ENCODE data around the gene OR52E6.

DNA sequence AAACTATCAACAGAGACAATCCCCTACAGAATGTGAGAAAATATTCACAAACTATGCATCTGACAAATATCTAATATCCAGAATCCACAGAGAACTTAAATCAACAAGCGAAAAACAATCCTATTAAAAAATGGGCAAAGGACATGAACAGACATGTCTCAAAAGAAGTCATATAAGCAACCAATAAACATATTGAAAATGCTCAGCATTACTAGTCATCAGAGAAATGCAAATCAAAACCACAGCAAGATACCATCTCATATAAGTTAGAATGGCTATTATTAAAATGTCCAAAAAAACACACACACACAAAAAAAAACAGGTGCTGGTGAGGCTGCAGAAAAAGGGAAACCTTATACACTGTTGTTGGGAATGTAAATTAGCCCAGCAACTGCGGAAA, 24.1 kb upstream of the OR52E6 start:
- TF ChIP-seq, protein P1, sequence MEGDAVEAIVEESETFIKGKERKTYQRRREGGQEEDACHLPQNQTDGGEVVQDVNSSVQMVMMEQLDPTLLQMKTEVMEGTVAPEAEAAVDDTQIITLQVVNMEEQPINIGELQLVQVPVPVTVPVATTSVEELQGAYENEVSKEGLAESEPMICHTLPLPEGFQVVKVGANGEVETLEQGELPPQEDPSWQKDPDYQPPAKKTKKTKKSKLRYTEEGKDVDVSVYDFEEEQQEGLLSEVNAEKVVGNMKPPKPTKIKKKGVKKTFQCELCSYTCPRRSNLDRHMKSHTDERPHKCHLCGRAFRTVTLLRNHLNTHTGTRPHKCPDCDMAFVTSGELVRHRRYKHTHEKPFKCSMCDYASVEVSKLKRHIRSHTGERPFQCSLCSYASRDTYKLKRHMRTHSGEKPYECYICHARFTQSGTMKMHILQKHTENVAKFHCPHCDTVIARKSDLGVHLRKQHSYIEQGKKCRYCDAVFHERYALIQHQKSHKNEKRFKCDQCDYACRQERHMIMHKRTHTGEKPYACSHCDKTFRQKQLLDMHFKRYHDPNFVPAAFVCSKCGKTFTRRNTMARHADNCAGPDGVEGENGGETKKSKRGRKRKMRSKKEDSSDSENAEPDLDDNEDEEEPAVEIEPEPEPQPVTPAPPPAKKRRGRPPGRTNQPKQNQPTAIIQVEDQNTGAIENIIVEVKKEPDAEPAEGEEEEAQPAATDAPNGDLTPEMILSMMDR (IDR thresholded peaks at IDR 0.05; ENCODE audit: low read length), result no peak
- TF ChIP-seq EZH2 (IDR thresholded peaks at IDR 0.05; ENCODE audit: borderline replicate concordance, low read length), result no peak
